GM19193 (cell line): ENCODE results near the gene CHKA.

ENCODE experiments used
- POLR2A ChIP-seq: IDR thresholded peaks from 4 replicates; pipeline ENCODE4 v1.6.1; 2011; ENCODE audit not compliant: insufficient read depth, insufficient read length; ENCODE audit errors: extremely low read depth

CHKA gene

GRCh38 chr11:68121067-68121899 is at the start of gene CHKA:
CHKA (minus strand) TSS chr11:68121388; CDS start chr11:68121177, 211 bp downstream.
- TF ChIP-seq POLR2A: peak; percentile 68

GRCh38 chr11:68169442-68169841 is 48.3 kb upstream of the CHKA start:
- no peak for TF ChIP-seq POLR2A

- TF ChIP-seq POLR2A: no peak
These were observed 47.5 kb upstream of the CHKA start for GRCh38 chr11:68168694-68169093.

- TF ChIP-seq POLR2A: no peak
These were observed 46.3 kb upstream of the CHKA start for GRCh38 chr11:68167474-68167873.

GRCh38 chr11:68166969-68167368 is 45.8 kb upstream of the CHKA start:
- TF ChIP-seq POLR2A: no peak

GRCh38 chr11:68165601-68166000 is 44.4 kb upstream of the CHKA start:
- no peak for TF ChIP-seq POLR2A

- no peak for TF ChIP-seq POLR2A
These were observed 43.2 kb upstream of the CHKA start for GRCh38 chr11:68164437-68164836.

GRCh38 chr11:68163691-68164090 is 42.5 kb upstream of the CHKA start:
- TF ChIP-seq POLR2A: no peak

GRCh38 chr11:68160100-68160695 is 39.0 kb upstream of the CHKA start:
- no peak for TF ChIP-seq POLR2A

GRCh38 chr11:68159665-68160064 is 38.5 kb upstream of the CHKA start:
- TF ChIP-seq POLR2A: no peak

- TF ChIP-seq POLR2A: no peak
These were observed 38.0 kb upstream of the CHKA start for GRCh38 chr11:68159161-68159560.

- TF ChIP-seq POLR2A: no peak
These were observed 37.4 kb upstream of the CHKA start for GRCh38 chr11:68158580-68158979.

GRCh38 chr11:68153742-68154141 is 32.6 kb upstream of the CHKA start:
- no peak for TF ChIP-seq POLR2A

GRCh38 chr11:68150037-68150436 is 28.8 kb upstream of the CHKA start:
- no peak for TF ChIP-seq POLR2A

GRCh38 chr11:68149417-68149816 is 28.2 kb upstream of the CHKA start:
- TF ChIP-seq POLR2A: no peak

- no peak for TF ChIP-seq POLR2A
These were observed 27.7 kb upstream of the CHKA start for GRCh38 chr11:68148879-68149278.

- no peak for TF ChIP-seq POLR2A
These were observed 27.1 kb upstream of the CHKA start for GRCh38 chr11:68148071-68148805.
